H9 (cell line): Measurements from ENCODE around the gene VEGFA. TPM values are rescaled to one million over a fixed set of nuclear protein-coding genes. Genes with fewer than 3 reads are reported as not detected.

ENCODE experiments used
- DNase-seq: peaks from one replicate; pipeline ENCODE4 v3.0.0-alpha.2; 2017
- H2AFZ ChIP-seq: one replicate; pipeline ENCODE4 v1.6.1; 2013; ENCODE audit warnings: mild to moderate bottlenecking, low read length, control low read depth, moderate library complexity
- H2AK5ac ChIP-seq: 2 replicates; pipeline ENCODE4 v1.6.1; 2013; ENCODE audit warnings: low read length, control low read depth, mixed read lengths; ENCODE audit not compliant: insufficient read length
- H2BK120ac ChIP-seq: one replicate; pipeline ENCODE4 v1.6.1; 2013; ENCODE audit warnings: low read depth, mild to moderate bottlenecking, low read length, control low read depth, inconsistent platforms; ENCODE audit not compliant: poor library complexity, severe bottlenecking
- H2BK12ac ChIP-seq: 2 replicates; pipeline ENCODE4 v1.6.1; 2013; ENCODE audit warnings: low read length, control low read depth, mixed read lengths, low read depth; ENCODE audit not compliant: insufficient read length
- H2BK15ac ChIP-seq: 2 replicates; pipeline ENCODE4 v1.6.1; 2013; ENCODE audit warnings: low read depth, low read length, control low read depth
- H2BK20ac ChIP-seq: one replicate; pipeline ENCODE4 v1.6.1; 2013; ENCODE audit warnings: low read depth, mild to moderate bottlenecking, low read length, control low read depth, inconsistent platforms; ENCODE audit not compliant: poor library complexity, severe bottlenecking
- H2BK5ac ChIP-seq: 2 replicates; pipeline ENCODE4 v1.6.1; 2013; ENCODE audit warnings: low read length, control low read depth, mixed read lengths; ENCODE audit not compliant: insufficient read length
- H3K14ac ChIP-seq: 2 replicates; pipeline ENCODE4 v1.6.1; 2013; ENCODE audit warnings: low read length, control low read depth; ENCODE audit not compliant: insufficient read depth
- H3K18ac ChIP-seq: 2 replicates; pipeline ENCODE4 v1.6.1; 2013; ENCODE audit warnings: low read depth, mild to moderate bottlenecking, mixed read lengths, low read length, control low read depth; ENCODE audit not compliant: insufficient read length
- H3K23ac ChIP-seq: 2 replicates; pipeline ENCODE4 v1.6.1; 2013; ENCODE audit warnings: low read length, control low read depth, mixed read lengths, low read depth; ENCODE audit not compliant: insufficient read length
- H3K23me2 ChIP-seq: 2 replicates; pipeline ENCODE4 v1.6.1; 2013; ENCODE audit warnings: low read depth, mild to moderate bottlenecking, mixed read lengths, low read length, control low read depth; ENCODE audit not compliant: insufficient read length, poor library complexity, severe bottlenecking
- H3K27ac ChIP-seq: 2 replicates; pipeline ENCODE4 v1.5.1; 2013; ENCODE audit warnings: low read length, control low read depth, mixed read lengths, low read depth; ENCODE audit not compliant: insufficient read length
- H3K27me3 ChIP-seq: 2 replicates; pipeline ENCODE4 v1.6.1; 2013; ENCODE audit warnings: low read length, control low read depth, inconsistent platforms; ENCODE audit not compliant: insufficient read depth
- H3K4ac ChIP-seq: 2 replicates; pipeline ENCODE4 v1.6.1; 2013; ENCODE audit warnings: low read depth, mild to moderate bottlenecking, control low read depth, inconsistent platforms, low read length, moderate library complexity
- H3K4me1 ChIP-seq: 2 replicates; pipeline ENCODE4 v1.6.1; 2013; ENCODE audit warnings: low read length, control low read depth, inconsistent platforms; ENCODE audit not compliant: insufficient read depth
- H3K4me2 ChIP-seq: 2 replicates; pipeline ENCODE4 v1.6.1; 2013; ENCODE audit warnings: low read length, control low read depth, mixed read lengths; ENCODE audit not compliant: insufficient read length, insufficient read depth
- H3K56ac ChIP-seq: 2 replicates; pipeline ENCODE4 v1.6.1; 2013; ENCODE audit warnings: low read depth, mild to moderate bottlenecking, mixed read lengths, low read length, control low read depth; ENCODE audit not compliant: insufficient read length
- H3K79me1 ChIP-seq: 2 replicates; pipeline ENCODE4 v1.6.1; 2013; ENCODE audit warnings: low read depth, mild to moderate bottlenecking, moderate library complexity, low read length, control low read depth, inconsistent platforms; ENCODE audit not compliant: insufficient read depth, poor library complexity, severe bottlenecking
- H3K79me2 ChIP-seq: 2 replicates; pipeline ENCODE4 v1.6.1; 2013; ENCODE audit warnings: low read length, control low read depth, inconsistent platforms; ENCODE audit not compliant: insufficient read depth
- H3K9ac ChIP-seq: 2 replicates; pipeline ENCODE4 v1.6.1; 2013; ENCODE audit warnings: low read length, control low read depth, mixed read lengths; ENCODE audit not compliant: insufficient read length; ENCODE audit errors: extremely low read depth
- H3K9me3 ChIP-seq: one replicate; pipeline ENCODE4 v1.6.1; 2013; ENCODE audit warnings: low read depth, low read length, inconsistent platforms; ENCODE audit not compliant: control insufficient read depth
- H3T11ph ChIP-seq: one replicate; pipeline ENCODE4 v1.6.1; 2013; ENCODE audit warnings: mild to moderate bottlenecking, low read length, control low read depth, inconsistent platforms
- H4K20me1 ChIP-seq: one replicate; pipeline ENCODE4 v1.6.1; 2013; ENCODE audit not compliant: control insufficient read depth, insufficient read length, insufficient read depth
- H4K5ac ChIP-seq: 2 replicates; pipeline ENCODE4 v1.6.1; 2013; ENCODE audit warnings: low read depth, mild to moderate bottlenecking, mixed read lengths, low read length, control low read depth; ENCODE audit not compliant: insufficient read length
- H4K8ac ChIP-seq: replicated peaks from 2 replicates; pipeline ENCODE4 v1.6.1; 2013; ENCODE audit warnings: low read length, control low read depth, mixed read lengths, low read depth; ENCODE audit not compliant: insufficient read length
- H4K91ac ChIP-seq: 2 replicates; pipeline ENCODE4 v1.6.1; 2013; ENCODE audit warnings: low read depth, mild to moderate bottlenecking, moderate library complexity, mixed read lengths, low read length, control low read depth; ENCODE audit not compliant: insufficient read length
- H3K27ac Mint-ChIP-seq, 3 experiments: 2 replicates in 2 of 3; 3 replicates in 1 of 3; pipeline ENCODE4 v1.8.0; 2020 to 2021; ENCODE audit warnings: mixed read lengths in 3 of 3, mild to moderate bottlenecking in 1 of 3, moderate library complexity in 1 of 3
- H3K27me3 Mint-ChIP-seq: 2 replicates; pipeline ENCODE4 v1.8.0; 2021; ENCODE audit warnings: low read depth, mild to moderate bottlenecking, moderate library complexity, mixed read lengths
- H3K36me3 Mint-ChIP-seq, 3 experiments: 2 replicates in 2 of 3; 3 replicates in 1 of 3; pipeline ENCODE4 v1.8.0; 2020 to 2021; ENCODE audit warnings: low read depth in 3 of 3, mixed read lengths in 3 of 3; ENCODE audit not compliant: insufficient read depth in 1 of 3
- H3K4me1 Mint-ChIP-seq, 2 experiments: 2 replicates each; pipeline ENCODE4 v1.8.0; 2020; ENCODE audit warnings: mixed read lengths in 2 of 2
- H3K4me3 Mint-ChIP-seq, 2 experiments: 2 replicates in 1 of 2; 3 replicates in 1 of 2; pipeline ENCODE4 v1.8.0; 2020 to 2021; ENCODE audit warnings: mild to moderate bottlenecking in 2 of 2, mixed read lengths in 2 of 2, moderate library complexity in 1 of 2
- H3K9me3 Mint-ChIP-seq, 2 experiments: 2 replicates in 1 of 2; 3 replicates in 1 of 2; pipeline ENCODE4 v1.8.0; 2020; ENCODE audit warnings: mild to moderate bottlenecking in 2 of 2, mixed read lengths in 2 of 2, moderate library complexity in 1 of 2
- WGBS: extraction: QIAGEN DNeasy Blood & Tissue Kit; methylation state at CpG from one replicate; pipeline ENCODE4 v1.1.7; 2013; ENCODE audit warnings: missing lambda C conversion rate, low lambda C conversion rate, mixed read lengths; ENCODE audit not compliant: insufficient read length; ENCODE audit errors: extremely low coverage; 5-methylcytosine and 5-hydroxymethylcytosine counted together
- total RNA-seq: library from RNA; stranded (reverse); gene quantifications from 2 replicates; pipeline ENCODE4 v1.2.1, GENCODE V29; 2021
- TF ChIP-seq, protein P1 (sequence below): fragments of 200-600 bp; sonication (generic); conservative IDR thresholded peaks from 3 replicates; pipeline ENCODE4 v1.8.0; 2021; ENCODE audit warnings: antibody characterized with exemption, mild to moderate bottlenecking

VEGFA gene
- total RNA-seq, 1 experiment from 2014 or later, result 47.9 TPM

DNA sequence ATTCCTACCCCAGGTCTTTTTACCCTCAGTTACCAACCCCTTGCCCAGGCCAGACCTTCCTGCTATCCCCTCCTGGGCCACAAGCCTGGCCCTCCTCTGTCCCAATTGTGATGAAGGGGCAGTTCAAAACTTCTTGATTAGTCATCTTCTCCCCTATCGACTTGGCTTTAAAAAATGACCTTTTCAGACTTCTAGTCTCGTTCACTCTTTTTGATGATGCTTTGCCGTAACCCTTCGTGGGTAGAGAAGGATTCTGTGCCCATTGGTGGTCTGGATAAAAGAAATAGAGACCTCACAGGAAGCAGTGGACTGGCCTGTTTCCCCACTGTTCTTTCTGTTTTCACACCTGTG lies 5.5 kb downstream of the VEGFA start:
- no peaks in the 10 kb centered on the region for H3K27me3 Mint-ChIP-seq
- peaks cover 27 to 50% (median 40%) of the 10 kb centered on the region in 3 experiments for H3K36me3 Mint-ChIP-seq
- no peak overlapping the region for H3K9ac ChIP-seq
- no peaks in the 10 kb centered on the region for H3K9me3 ChIP-seq
- no peak overlapping the region for H3T11ph ChIP-seq
- TF ChIP-seq, protein P1, sequence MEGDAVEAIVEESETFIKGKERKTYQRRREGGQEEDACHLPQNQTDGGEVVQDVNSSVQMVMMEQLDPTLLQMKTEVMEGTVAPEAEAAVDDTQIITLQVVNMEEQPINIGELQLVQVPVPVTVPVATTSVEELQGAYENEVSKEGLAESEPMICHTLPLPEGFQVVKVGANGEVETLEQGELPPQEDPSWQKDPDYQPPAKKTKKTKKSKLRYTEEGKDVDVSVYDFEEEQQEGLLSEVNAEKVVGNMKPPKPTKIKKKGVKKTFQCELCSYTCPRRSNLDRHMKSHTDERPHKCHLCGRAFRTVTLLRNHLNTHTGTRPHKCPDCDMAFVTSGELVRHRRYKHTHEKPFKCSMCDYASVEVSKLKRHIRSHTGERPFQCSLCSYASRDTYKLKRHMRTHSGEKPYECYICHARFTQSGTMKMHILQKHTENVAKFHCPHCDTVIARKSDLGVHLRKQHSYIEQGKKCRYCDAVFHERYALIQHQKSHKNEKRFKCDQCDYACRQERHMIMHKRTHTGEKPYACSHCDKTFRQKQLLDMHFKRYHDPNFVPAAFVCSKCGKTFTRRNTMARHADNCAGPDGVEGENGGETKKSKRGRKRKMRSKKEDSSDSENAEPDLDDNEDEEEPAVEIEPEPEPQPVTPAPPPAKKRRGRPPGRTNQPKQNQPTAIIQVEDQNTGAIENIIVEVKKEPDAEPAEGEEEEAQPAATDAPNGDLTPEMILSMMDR, result no peak
- H3K79me1 ChIP-seq, result no peaks in the 10 kb centered on the region
- H3K23me2 ChIP-seq, result peaks cover 11% of the 10 kb centered on the region
- H3K4me3 Mint-ChIP-seq, result no peak overlapping the region; a peak in 1 of 5 replicates
- H3K79me2 ChIP-seq, result peaks cover 3% of the 10 kb centered on the region; the same call in 1 of the 2 replicates
- no peak overlapping the region for H2BK15ac ChIP-seq
- H2BK120ac ChIP-seq, result no peak overlapping the region
- WGBS, result no CpG with 5 or more reads among the region's 4 CpGs
- no peak overlapping the region for H2AFZ ChIP-seq
- H2BK5ac ChIP-seq, result no peak overlapping the region
- H3K4me1 Mint-ChIP-seq, result peaks cover 29 to 37% of the 10 kb centered on the region in 2 experiments
- no peaks in the 10 kb centered on the region for H3K27me3 ChIP-seq
- no peak overlapping the region for H4K5ac ChIP-seq
- no peak overlapping the region for H3K4ac ChIP-seq
- no peak overlapping the region for H3K56ac ChIP-seq
- H4K8ac ChIP-seq, result no peak overlapping the region
- DNase-seq, result no peak
- H2BK20ac ChIP-seq, result no peak overlapping the region
- H3K18ac ChIP-seq, result no peak overlapping the region
- H3K27ac Mint-ChIP-seq, result peak overlapping the region in 2 of 3 experiments; percentile 25 to 80; a peak in 3 of 7 replicates
- no peak overlapping the region for H3K4me2 ChIP-seq
- no peak overlapping the region for H3K14ac ChIP-seq
- H4K91ac ChIP-seq, result no peak overlapping the region
- H3K9me3 Mint-ChIP-seq, result no peaks in the 10 kb centered on the region; a peak in 1 of 5 replicates
- H2BK12ac ChIP-seq, result no peak overlapping the region
- H2AK5ac ChIP-seq, result no peak overlapping the region
- no peak overlapping the region for H3K27ac ChIP-seq
- no peaks in the 10 kb centered on the region for H4K20me1 ChIP-seq
- H3K4me1 ChIP-seq, result peaks cover 5% of the 10 kb centered on the region; the same call in 1 of the 2 replicates
- no peak overlapping the region for H3K23ac ChIP-seq
